Fibroblast of lung (primary cell): ENCODE results near the gene CUEDC1.

Experiments used
- EZH2 ChIP-seq: IDR thresholded peaks from 2 replicates; pipeline ENCODE4 v1.5.1; 2012; ENCODE audit warnings: low read length, control low read depth, mild to moderate bottlenecking; ENCODE audit errors: missing control alignments
- TF ChIP-seq, protein P1 (sequence below), 2 donors: IDR thresholded peaks in 1 of 2; conservative IDR thresholded peaks in 1 of 2; 1 replicate in 1 of 2; 2 replicates in 1 of 2; pipeline ENCODE4 v1.5.1; 2011 to 2012; ENCODE audit warnings: low read length in 2 of 2, control low read depth in 1 of 2, inconsistent platforms in 1 of 2, low read depth in 1 of 2, mild to moderate bottlenecking in 1 of 2

DNA sequence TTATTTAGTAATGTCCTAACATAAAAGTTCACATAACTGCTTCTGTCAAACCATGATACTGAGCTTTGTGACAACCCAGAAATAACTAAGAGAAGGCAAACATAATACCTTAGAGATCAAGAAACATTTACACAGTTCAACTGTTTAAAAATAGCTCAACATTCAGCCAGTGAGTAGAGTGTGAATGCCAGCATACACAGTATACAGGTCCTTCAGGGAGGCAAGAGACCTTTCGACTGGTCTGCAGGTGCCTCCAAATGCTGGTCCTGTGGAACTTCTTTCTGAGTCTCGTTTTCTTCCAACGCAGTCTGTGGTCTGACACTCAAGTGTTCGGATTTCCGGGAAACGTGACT, 115.7 kb downstream of the CUEDC1 start:
- TF ChIP-seq, protein P1, sequence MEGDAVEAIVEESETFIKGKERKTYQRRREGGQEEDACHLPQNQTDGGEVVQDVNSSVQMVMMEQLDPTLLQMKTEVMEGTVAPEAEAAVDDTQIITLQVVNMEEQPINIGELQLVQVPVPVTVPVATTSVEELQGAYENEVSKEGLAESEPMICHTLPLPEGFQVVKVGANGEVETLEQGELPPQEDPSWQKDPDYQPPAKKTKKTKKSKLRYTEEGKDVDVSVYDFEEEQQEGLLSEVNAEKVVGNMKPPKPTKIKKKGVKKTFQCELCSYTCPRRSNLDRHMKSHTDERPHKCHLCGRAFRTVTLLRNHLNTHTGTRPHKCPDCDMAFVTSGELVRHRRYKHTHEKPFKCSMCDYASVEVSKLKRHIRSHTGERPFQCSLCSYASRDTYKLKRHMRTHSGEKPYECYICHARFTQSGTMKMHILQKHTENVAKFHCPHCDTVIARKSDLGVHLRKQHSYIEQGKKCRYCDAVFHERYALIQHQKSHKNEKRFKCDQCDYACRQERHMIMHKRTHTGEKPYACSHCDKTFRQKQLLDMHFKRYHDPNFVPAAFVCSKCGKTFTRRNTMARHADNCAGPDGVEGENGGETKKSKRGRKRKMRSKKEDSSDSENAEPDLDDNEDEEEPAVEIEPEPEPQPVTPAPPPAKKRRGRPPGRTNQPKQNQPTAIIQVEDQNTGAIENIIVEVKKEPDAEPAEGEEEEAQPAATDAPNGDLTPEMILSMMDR (conservative IDR thresholded peaks at IDR 0.05 in 1 of 2, IDR thresholded peaks at IDR 0.05 in 1 of 2; ENCODE audit: low read depth in 1 of 2, low read length in 2 of 2) = no peak
- no peak for TF ChIP-seq EZH2
